Fibroblast of lung (primary cell): ENCODE results near the gene C6orf136. TPM values are rescaled to one million over a fixed set of nuclear protein-coding genes. Genes with fewer than 3 reads are reported as not detected.

Experiments used
- DNase-seq, 2 donors: peaks; one replicate each; pipeline versions ENCODE4 v3.0.0 to v3.0.0-alpha.2; 2010; ENCODE audit warnings: low read depth in 2 of 2
- H2AFZ ChIP-seq: 2 replicates; pipeline ENCODE4 v1.5.1; 2012; ENCODE audit warnings: low read length, control low read depth, inconsistent platforms
- H3K27ac ChIP-seq: 2 replicates; pipeline ENCODE4 v1.5.1; 2011; ENCODE audit warnings: low read length, control low read depth; ENCODE audit not compliant: insufficient read depth
- H3K27me3 ChIP-seq: 2 replicates; pipeline ENCODE4 v1.5.1; 2011; ENCODE audit warnings: mild to moderate bottlenecking, low read length; ENCODE audit not compliant: control insufficient read depth, insufficient read depth
- H3K36me3 ChIP-seq: 2 replicates; pipeline ENCODE4 v1.5.1; 2011; ENCODE audit warnings: low read length; ENCODE audit not compliant: control insufficient read depth, insufficient read depth
- H3K4me1 ChIP-seq: 2 replicates; pipeline ENCODE4 v1.5.1; 2011; ENCODE audit warnings: low read length; ENCODE audit not compliant: control insufficient read depth, insufficient read depth; ENCODE audit errors: extremely low read depth
- H3K4me2 ChIP-seq: 2 replicates; pipeline ENCODE4 v1.5.1; 2011; ENCODE audit warnings: low read length, control low read depth; ENCODE audit not compliant: insufficient read depth; ENCODE audit errors: extremely low read depth
- H3K4me3 ChIP-seq, 4 experiments: fragments of 200-600 bp in 1 of 4; sonication (generic) in 1 of 4; replicated peaks in 1 of 4; 2 replicates each; pipeline ENCODE4 v1.5.1; 2011 to 2016; ENCODE audit warnings: low read length in 4 of 4, low read depth in 3 of 4, mild to moderate bottlenecking in 3 of 4, control low read depth in 2 of 4, inconsistent platforms in 1 of 4, mixed read lengths in 1 of 4; ENCODE audit not compliant: insufficient read depth in 1 of 4; ENCODE audit errors: control extremely low read depth in 1 of 4
- H3K79me2 ChIP-seq: 2 replicates; pipeline ENCODE4 v1.5.1; 2012; ENCODE audit warnings: mild to moderate bottlenecking, low read length, inconsistent platforms; ENCODE audit not compliant: control insufficient read depth, insufficient read depth
- H3K9ac ChIP-seq: 2 replicates; pipeline ENCODE4 v1.5.1; 2011; ENCODE audit warnings: mild to moderate bottlenecking, low read length, control low read depth; ENCODE audit not compliant: insufficient read depth
- H3K9me3 ChIP-seq: 2 replicates; pipeline ENCODE4 v1.5.1; 2012; ENCODE audit warnings: low read depth, low read length; ENCODE audit not compliant: control insufficient read depth, insufficient read depth
- H4K20me1 ChIP-seq: 2 replicates; pipeline ENCODE4 v1.5.1; 2011; ENCODE audit warnings: low read length; ENCODE audit not compliant: control insufficient read depth, insufficient read depth; ENCODE audit errors: extremely low read depth
- CTCF ChIP-seq, 2 donors: IDR thresholded peaks in 1 of 2; conservative IDR thresholded peaks in 1 of 2; 1 replicate in 1 of 2; 2 replicates in 1 of 2; pipeline ENCODE4 v1.5.1; 2011 to 2012; ENCODE audit warnings: low read length in 2 of 2, control low read depth in 1 of 2, inconsistent platforms in 1 of 2, low read depth in 1 of 2, mild to moderate bottlenecking in 1 of 2
- EZH2 ChIP-seq: IDR thresholded peaks from 2 replicates; pipeline ENCODE4 v1.5.1; 2012; ENCODE audit warnings: low read length, control low read depth, mild to moderate bottlenecking; ENCODE audit errors: missing control alignments
- polyA plus RNA-seq, 2 donors: library from polyadenylated mRNA; depleted of rRNA in 1 of 2; stranded (reverse) in 1 of 2; unstranded in 1 of 2; fragments of >200 nt; gene quantifications; 2 replicates each; pipeline ENCODE4 v1.2.1, GENCODE V29; 2011 to 2012; ENCODE audit warnings: missing spikeins in 1 of 2
- total RNA-seq: library from RNA; depleted of rRNA; stranded (reverse); fragments of >200 nt; gene quantifications from 2 replicates; pipeline ENCODE4 v1.2.1, GENCODE V29; 2014

Gene C6orf136
- total and polyA plus RNA-seq, 2 donors (not counting 1 experiment from before 2014, with no cell fraction given), result 2.5 to 3.6 TPM

DNA sequence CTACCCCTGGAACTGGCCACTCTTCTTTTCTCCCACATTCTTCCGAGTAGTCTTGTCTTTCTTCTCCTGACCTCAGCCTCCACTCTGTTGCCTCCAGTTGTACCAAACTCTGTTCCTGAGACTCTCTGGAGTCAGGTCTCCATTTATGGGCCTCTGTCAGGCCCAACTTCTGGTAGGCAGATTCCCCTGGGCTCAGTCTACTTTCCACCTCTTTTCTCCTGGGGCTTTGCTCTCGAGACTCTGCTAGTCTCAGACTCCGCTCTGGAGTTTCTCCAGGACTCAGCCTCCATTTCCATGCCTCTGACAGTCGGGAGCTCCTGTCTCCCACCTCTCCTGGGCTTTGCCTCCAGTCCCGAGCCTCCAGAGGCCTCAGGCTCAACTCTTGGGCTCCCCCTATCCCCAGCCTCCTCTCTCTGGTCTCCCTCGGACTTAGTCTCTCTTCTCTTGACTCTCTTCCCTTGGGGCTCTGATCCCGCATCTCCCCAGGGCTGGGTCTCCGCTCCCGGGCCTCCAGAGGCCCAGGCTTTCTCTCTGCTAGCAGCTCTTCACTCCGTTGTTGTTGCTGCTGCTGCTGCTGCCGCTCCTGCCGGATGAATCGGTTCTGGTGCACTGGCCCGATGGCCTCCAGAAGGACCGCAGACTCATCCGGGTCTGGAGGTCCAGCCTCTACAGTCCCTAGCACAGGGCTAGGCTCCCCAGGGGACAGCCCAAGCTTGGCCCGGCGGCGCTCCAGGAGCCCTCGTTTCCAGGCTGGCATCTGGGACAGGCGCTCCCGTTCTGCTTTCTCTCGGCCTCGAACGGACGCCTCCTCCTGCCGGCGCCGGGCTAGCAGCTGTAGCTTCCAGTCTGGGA, 38.5 kb downstream of the C6orf136 start:
- H3K4me1 ChIP-seq, result peaks cover 26% of the 10 kb centered on the region

DNA sequence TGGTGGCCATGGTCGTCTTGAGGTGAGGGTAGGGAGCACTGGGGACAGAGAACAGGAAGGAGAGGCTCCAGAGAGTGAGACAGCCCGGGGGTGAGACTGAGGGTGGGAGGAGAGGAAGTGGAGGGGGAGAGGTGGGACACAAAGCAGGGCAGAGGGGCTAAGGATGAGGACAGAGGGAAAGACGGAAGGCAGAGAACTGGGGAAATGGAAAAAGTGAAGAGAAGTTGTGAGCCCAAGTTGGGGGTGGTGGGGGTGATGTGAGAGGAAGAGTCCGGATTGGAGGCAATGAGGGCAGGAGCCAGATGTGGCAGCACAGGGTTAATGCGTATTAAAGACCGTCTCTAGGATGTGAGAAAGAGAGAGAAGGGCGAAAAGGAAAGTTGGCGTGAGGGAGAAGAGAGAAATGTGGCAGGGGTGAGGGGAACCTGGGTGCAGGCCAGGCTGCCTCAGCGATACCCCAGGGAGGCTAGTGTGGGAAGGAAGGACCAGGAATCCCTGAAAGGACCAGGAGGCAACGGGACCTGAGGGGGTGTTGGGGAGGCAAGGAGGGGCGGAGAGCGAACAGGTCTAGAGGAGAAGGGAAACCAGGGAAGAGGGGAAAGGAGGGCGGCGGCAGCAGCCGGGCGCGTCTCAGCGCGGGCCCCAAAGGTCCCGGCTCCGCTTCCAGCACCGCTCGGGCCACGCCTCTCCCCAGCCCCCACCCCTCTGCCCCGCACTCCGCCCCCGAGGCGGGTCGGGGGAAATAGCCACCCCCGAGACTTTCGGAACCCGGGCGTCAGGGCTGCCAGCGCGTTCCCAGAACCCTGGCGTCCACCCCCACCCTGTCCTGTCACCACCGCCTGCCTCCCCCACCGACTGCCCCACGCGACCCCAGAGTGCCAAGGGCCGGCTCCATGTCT, 39.3 kb downstream of the C6orf136 start, which contains the start of gene PPP1R18:
Gene PPP1R18 (minus strand): TSS at position 637 of the 899 bp plus-strand sequence. CDS start 627 bp downstream, at position 10.
- peaks cover 10% of the 10 kb centered on the region for H3K36me3 ChIP-seq
- H3K9ac ChIP-seq, result peak within 1 kb of the TSS; percentile 97
- peaks cover 83% of the 10 kb centered on the region for H3K79me2 ChIP-seq
- H3K9me3 ChIP-seq, result no peaks in the 10 kb centered on the region
- peaks cover 24% of the 10 kb centered on the region for H3K4me1 ChIP-seq
- H2AFZ ChIP-seq, result no peak within 1 kb of the TSS
- no peaks in the 10 kb centered on the region for H3K27me3 ChIP-seq
- TF ChIP-seq EZH2, result no peak
- TF ChIP-seq CTCF (conservative IDR thresholded peaks at IDR 0.05 in 1 of 2, IDR thresholded peaks at IDR 0.05 in 1 of 2; ENCODE audit: low read depth in 1 of 2, low read length in 2 of 2), result no peak
- peak in 1 of 2 donors; percentile 66 for DNase-seq
- no peaks in the 10 kb centered on the region for H4K20me1 ChIP-seq
- peak within 1 kb of the TSS; percentile 80 to 95 (median 92) for H3K4me3 ChIP-seq
- H3K27ac ChIP-seq, result peak within 1 kb of the TSS; percentile 99
- peak within 1 kb of the TSS; percentile 100 for H3K4me2 ChIP-seq

More for the DNA sequence above, 38.5 kb downstream of the C6orf136 start:
- Histone ChIP-seq H3K27ac (peak overlapping the region; percentile 99), H4K20me1 (no peaks in the 10 kb centered on the region), H3K4me2 (peak overlapping the region; percentile 98), H3K9ac (peak overlapping the region; percentile 63), H2AFZ (no peak overlapping the region), H3K4me3 (peak overlapping the region; percentile 80 to 95 (median 92)), H3K9me3 (no peaks in the 10 kb centered on the region), H3K27me3 (no peaks in the 10 kb centered on the region), H3K36me3 (peaks cover 10% of the 10 kb centered on the region), H3K79me2 (peaks cover 92% of the 10 kb centered on the region)
- TF ChIP-seq CTCF (conservative IDR thresholded peaks at IDR 0.05 in 1 of 2, IDR thresholded peaks at IDR 0.05 in 1 of 2; ENCODE audit: low read depth in 1 of 2, low read length in 2 of 2) (peak in 1 of 2 donors; percentile 39), EZH2 (no peak)
- DNase-seq, result peak in 1 of 2 donors; percentile 34
